SK-N-SH (cell line): ENCODE data around the gene SMARCD3.

Experiments used
- CHD2 ChIP-seq: fragments of 150-350 bp; IDR thresholded peaks from 2 replicates; pipeline ENCODE4 v1.6.1; 2018; ENCODE audit warnings: low read length; ENCODE audit not compliant: partially characterized antibody
- CTCF ChIP-seq: fragments of 200-600 bp; sonication (generic); IDR thresholded peaks from 2 replicates; pipeline ENCODE4 v1.6.1; 2017; ENCODE audit warnings: antibody characterized with exemption, mild to moderate bottlenecking, moderate library complexity
- EP300 ChIP-seq, 2 experiments: IDR thresholded peaks; 2 replicates each; pipeline versions ENCODE4 v1.4.0 to v1.6.1; 2012; ENCODE audit warnings: borderline replicate concordance in 1 of 2, low read depth in 1 of 2, low read length in 1 of 2
- EZH2phosphoT487 ChIP-seq: fragments of 200-600 bp; sonication (generic); IDR thresholded peaks from 2 replicates; pipeline ENCODE4 v1.6.1; 2017; ENCODE audit warnings: low read depth, mixed run types, mild to moderate bottlenecking, antibody characterized with exemption, moderate library complexity, borderline replicate concordance
- FOSL2 ChIP-seq: IDR thresholded peaks from 2 replicates; pipeline ENCODE4 v1.4.0; 2012; ENCODE audit warnings: low read depth, mild to moderate bottlenecking, moderate library complexity, borderline replicate concordance
- FOXJ3 ChIP-seq: sonication (generic); formaldehyde crosslinking; IDR thresholded peaks from 2 replicates; pipeline ENCODE4 v1.5.1; 2020; ENCODE audit warnings: mild to moderate bottlenecking, missing genetic modification reagents
- NRF1 ChIP-seq: IDR thresholded peaks from 2 replicates; pipeline ENCODE4 v1.6.1; 2012; ENCODE audit warnings: low read depth, mild to moderate bottlenecking, low read length
- RAD21 ChIP-seq: IDR thresholded peaks from 2 replicates; pipeline ENCODE4 v1.6.1; 2012; ENCODE audit warnings: mild to moderate bottlenecking, low read length
- REST ChIP-seq: IDR thresholded peaks from 2 replicates; pipeline ENCODE4 v1.6.1; 2012; ENCODE audit warnings: mild to moderate bottlenecking, low read depth, low read length, moderate library complexity
- TAF1 ChIP-seq: IDR thresholded peaks from 2 replicates; pipeline ENCODE4 v1.6.1; 2012; ENCODE audit warnings: low read depth, mild to moderate bottlenecking, low read length, moderate library complexity, borderline replicate concordance

GRCh38 chr7:151269511-151269910 lies 21.0 kb upstream of the SMARCD3 start:
- no peak for TF ChIP-seq EP300 (IDR thresholded peaks at IDR 0.05; ENCODE audit: borderline replicate concordance in 1 of 2, low read depth in 1 of 2, low read length in 1 of 2)
- TF ChIP-seq CTCF = no peak
- TF ChIP-seq REST = no peak
- no peak for TF ChIP-seq FOSL2
- TF ChIP-seq NRF1 = no peak
- no peak for TF ChIP-seq EZH2phosphoT487
- TF ChIP-seq TAF1 = no peak
- no peak for TF ChIP-seq CHD2
- TF ChIP-seq FOXJ3 (CRISPR knock-in tag) = no peak
- TF ChIP-seq RAD21 = no peak
